Ectodermal cell (in vitro differentiated cells): ENCODE measurements around the gene LRRN4.

Source experiments
- H3K27ac ChIP-seq: 2 replicates; pipeline ENCODE4 v1.7.0; 2013; ENCODE audit warnings: mild to moderate bottlenecking, low read depth, low read length; ENCODE audit not compliant: insufficient read depth, poor library complexity, severe bottlenecking
- H3K27me3 ChIP-seq: 2 replicates; pipeline ENCODE4 v1.7.0; 2013; ENCODE audit warnings: mild to moderate bottlenecking, low read length; ENCODE audit not compliant: insufficient read depth, control insufficient read depth, poor library complexity, severe bottlenecking
- H3K36me3 ChIP-seq: one replicate; pipeline ENCODE4 v1.7.0; 2013; ENCODE audit warnings: low read length; ENCODE audit not compliant: control insufficient read depth, insufficient read depth
- H3K4me1 ChIP-seq: one replicate; pipeline ENCODE4 v1.7.0; 2013; ENCODE audit warnings: low read length; ENCODE audit not compliant: control insufficient read depth, insufficient read depth
- H3K4me3 ChIP-seq: 2 replicates; pipeline ENCODE4 v1.7.0; 2013; ENCODE audit warnings: low read depth, low read length, control low read depth; ENCODE audit not compliant: insufficient read depth
- H3K9me3 ChIP-seq: 2 replicates; pipeline ENCODE4 v1.7.0; 2013; ENCODE audit warnings: mild to moderate bottlenecking, low read length, moderate library complexity; ENCODE audit not compliant: control insufficient read depth
- WGBS, 2 experiments: methylation state at CpG; one replicate each; pipeline ENCODE4 v1.1.7; 2013; ENCODE audit warnings: missing lambda C conversion rate in 2 of 2; 5-methylcytosine and 5-hydroxymethylcytosine counted together

The LRRN4 gene

GRCh38 chr20:6083926-6084325 is 30.1 kb upstream of the LRRN4 start:
- H3K36me3 ChIP-seq, result no peaks in the 10 kb centered on the region
- no peaks in the 10 kb centered on the region for H3K4me1 ChIP-seq
- no peaks in the 10 kb centered on the region for H3K9me3 ChIP-seq
- H3K27ac ChIP-seq, result no peak overlapping the region
- no peaks in the 10 kb centered on the region for H3K27me3 ChIP-seq
- WGBS, 2 experiments, result 87 to 90% methylated on average over 9 of the region's 9 CpGs
- H3K4me3 ChIP-seq, result no peak overlapping the region

DNA sequence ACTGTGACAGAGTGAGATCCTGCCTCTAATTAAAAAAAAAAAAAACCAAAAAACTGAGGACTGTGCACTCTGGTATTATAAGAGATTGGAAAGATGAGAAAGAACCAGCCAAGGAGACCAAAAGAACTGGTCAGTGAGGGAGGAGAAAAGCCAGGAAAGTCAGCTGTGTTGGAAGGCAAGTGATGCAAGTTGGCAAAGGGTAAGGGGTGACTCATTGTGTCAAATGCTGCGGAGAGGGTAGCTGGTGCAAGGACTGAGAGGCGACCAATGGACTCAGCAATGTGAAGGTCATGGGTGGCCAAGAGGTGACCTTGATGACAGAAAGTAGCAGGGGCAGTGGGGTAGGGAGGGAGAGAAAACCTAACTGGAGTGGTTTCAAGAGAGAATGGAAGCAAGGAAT is 27.4 kb upstream of the LRRN4 start:
- WGBS, 2 experiments, result 92% methylated on average over 2 of the region's 2 CpGs
- Histone ChIP-seq H3K36me3 (no peaks in the 10 kb centered on the region), H3K4me1 (no peaks in the 10 kb centered on the region), H3K9me3 (no peaks in the 10 kb centered on the region), H3K27ac (no peak overlapping the region), H3K4me3 (no peak overlapping the region), H3K27me3 (no peaks in the 10 kb centered on the region)

DNA sequence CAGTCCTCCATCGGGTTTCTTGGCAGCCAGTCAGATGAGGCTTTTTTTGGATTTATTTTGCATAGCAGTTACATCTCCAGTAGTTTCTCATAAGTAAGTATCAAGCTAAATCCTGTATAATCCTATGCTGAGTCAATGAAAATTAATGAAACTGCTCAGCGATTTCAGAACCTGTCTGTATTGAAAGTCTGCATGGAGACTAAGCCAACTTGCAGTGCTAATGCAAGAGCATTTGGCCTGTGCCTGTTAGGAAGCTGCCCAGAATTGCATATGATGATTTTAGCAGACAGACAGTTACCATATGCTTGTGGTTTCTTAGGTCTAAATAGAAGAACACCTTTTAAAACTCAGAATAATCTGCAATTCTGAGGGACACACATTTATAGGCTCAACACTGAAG is 25.2 kb upstream of the LRRN4 start:
- Histone ChIP-seq H3K9me3 (no peaks in the 10 kb centered on the region), H3K27me3 (no peaks in the 10 kb centered on the region), H3K27ac (no peak overlapping the region), H3K4me3 (no peak overlapping the region), H3K4me1 (no peaks in the 10 kb centered on the region), H3K36me3 (no peaks in the 10 kb centered on the region)
- 90 to 93% methylated on average over 2 of the region's 2 CpGs for WGBS, 2 experiments

GRCh38 chr20:6075428-6076219 is 21.8 kb upstream of the LRRN4 start:
- WGBS, 2 experiments, result 85 to 89% methylated on average over 8 of the region's 8 CpGs

DNA sequence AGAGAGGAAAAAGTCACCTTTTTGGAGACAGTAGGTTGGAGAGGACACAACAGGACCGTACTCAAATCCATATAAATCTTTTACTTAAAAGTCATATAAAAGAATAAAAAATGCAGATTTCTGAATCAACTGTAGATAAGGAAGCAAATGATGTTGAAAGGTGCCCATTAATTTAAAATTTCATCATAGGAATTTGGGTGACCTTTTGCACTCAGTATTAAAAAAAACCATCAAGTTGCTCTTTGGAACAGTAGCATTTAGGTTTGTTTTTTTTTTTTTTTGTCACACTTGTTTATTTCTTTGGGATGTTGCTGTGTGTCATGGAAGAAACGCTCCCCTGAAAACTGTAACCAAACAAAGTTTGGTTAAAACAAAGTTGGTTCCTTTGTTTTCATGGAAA is 20.9 kb upstream of the LRRN4 start:
- H3K4me3 ChIP-seq, result no peak overlapping the region
- no peak overlapping the region for H3K27ac ChIP-seq
- H3K4me1 ChIP-seq, result no peaks in the 10 kb centered on the region
- no peaks in the 10 kb centered on the region for H3K27me3 ChIP-seq
- 93 to 100% methylated on average over 1 of the region's 2 CpGs for WGBS, 2 experiments
- H3K36me3 ChIP-seq, result no peaks in the 10 kb centered on the region
- no peaks in the 10 kb centered on the region for H3K9me3 ChIP-seq

More at GRCh38 chr20:6075428-6076219, 21.8 kb upstream of the LRRN4 start:
- H3K36me3 ChIP-seq, result no peaks in the 10 kb centered on the region
- no peak overlapping the region for H3K27ac ChIP-seq
- H3K4me3 ChIP-seq, result no peak overlapping the region
- H3K9me3 ChIP-seq, result no peaks in the 10 kb centered on the region
- no peaks in the 10 kb centered on the region for H3K4me1 ChIP-seq
- H3K27me3 ChIP-seq, result no peaks in the 10 kb centered on the region

- Histone ChIP-seq H3K27me3 (no peaks in the 10 kb centered on the region), H3K4me3 (no peak overlapping the region), H3K9me3 (no peaks in the 10 kb centered on the region), H3K4me1 (no peaks in the 10 kb centered on the region), H3K36me3 (no peaks in the 10 kb centered on the region), H3K27ac (no peak overlapping the region)
- 88 to 90% methylated on average over 2 of the region's 2 CpGs for WGBS, 2 experiments
These were observed 20.3 kb upstream of the LRRN4 start for GRCh38 chr20:6074145-6074561.

GRCh38 chr20:6070829-6071695 is 17.2 kb upstream of the LRRN4 start:
- Histone ChIP-seq H3K27me3 (no peaks in the 10 kb centered on the region), H3K4me1 (no peaks in the 10 kb centered on the region), H3K9me3 (no peaks in the 10 kb centered on the region), H3K36me3 (no peaks in the 10 kb centered on the region), H3K4me3 (no peak overlapping the region), H3K27ac (no peak overlapping the region)
- WGBS, 2 experiments, result 94 to 97% methylated on average over 6 of the region's 6 CpGs

DNA sequence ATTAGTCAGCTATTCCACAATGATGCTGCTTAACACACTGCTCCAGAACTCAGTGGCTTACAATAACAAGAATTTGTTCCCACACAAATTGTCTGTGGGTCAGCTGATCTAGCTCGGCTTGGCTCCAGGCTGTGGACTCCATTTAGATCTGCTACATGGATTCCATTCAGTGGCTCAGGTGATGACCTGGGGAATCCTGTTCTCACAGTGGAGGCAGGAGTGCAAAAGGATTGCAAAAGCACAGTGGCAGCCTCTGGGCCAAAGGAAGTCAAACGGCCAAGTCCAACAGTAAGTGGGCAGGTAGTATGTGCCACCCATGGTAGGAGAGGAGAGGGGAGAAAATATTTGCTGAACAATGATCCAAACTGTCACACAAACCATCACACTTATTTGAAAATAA is 15.8 kb upstream of the LRRN4 start:
- 96 to 97% methylated on average over 2 of the region's 2 CpGs for WGBS, 2 experiments
- H3K27me3 ChIP-seq, result no peaks in the 10 kb centered on the region
- no peak overlapping the region for H3K27ac ChIP-seq
- no peaks in the 10 kb centered on the region for H3K36me3 ChIP-seq
- no peaks in the 10 kb centered on the region for H3K4me1 ChIP-seq
- no peaks in the 10 kb centered on the region for H3K9me3 ChIP-seq
- H3K4me3 ChIP-seq, result no peak overlapping the region

DNA sequence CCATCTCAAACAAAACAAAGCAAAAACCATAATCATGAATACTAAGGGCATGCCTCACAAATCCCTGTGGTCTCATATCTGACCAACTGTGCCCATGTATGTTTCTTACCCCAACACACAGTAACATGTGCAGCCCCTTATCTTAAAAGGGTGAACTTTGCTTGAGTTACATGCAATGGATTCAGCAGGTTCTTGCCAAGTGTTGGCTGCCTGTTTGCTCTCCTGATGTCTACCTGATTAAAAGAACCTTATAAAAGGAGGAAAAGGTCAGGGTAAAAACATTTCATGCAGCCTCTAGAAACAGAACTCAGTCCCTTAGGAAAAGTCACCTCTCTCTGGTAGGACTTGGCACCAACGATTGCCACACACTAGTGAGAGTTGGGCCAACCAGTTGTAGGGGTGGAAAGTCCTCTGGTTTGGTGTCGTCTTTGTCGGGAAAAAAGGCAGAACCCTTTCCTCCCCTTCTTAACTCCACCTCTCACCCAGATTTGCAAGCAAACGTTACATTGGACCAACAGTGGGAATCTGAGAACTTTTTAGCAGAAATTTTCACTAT is 14.0 kb upstream of the LRRN4 start:
- 91 to 93% methylated on average over 4 of the region's 4 CpGs for WGBS, 2 experiments
- no peaks in the 10 kb centered on the region for H3K27me3 ChIP-seq
- H3K36me3 ChIP-seq, result no peaks in the 10 kb centered on the region
- H3K27ac ChIP-seq, result no peak overlapping the region
- H3K4me1 ChIP-seq, result no peaks in the 10 kb centered on the region
- no peak overlapping the region for H3K4me3 ChIP-seq
- H3K9me3 ChIP-seq, result no peaks in the 10 kb centered on the region

DNA sequence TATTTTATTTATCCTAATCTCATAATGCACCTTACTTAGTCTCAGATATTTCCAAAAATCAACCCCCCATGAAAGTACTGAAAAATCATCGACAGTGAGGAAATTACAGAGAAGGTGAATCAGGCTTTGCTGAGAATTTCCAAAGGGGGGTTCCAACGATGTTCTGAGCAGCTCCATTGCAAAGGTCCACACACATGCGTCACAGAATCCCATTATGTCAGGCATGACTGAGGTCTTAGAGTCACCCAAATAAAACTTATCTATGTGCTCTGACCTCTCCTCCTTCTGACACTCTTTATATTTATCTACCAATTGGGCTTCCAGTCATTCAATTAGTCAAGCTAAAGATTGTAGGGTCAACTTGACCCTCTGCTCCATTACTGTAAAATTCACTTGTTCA is 12.7 kb upstream of the LRRN4 start:
- H3K36me3 ChIP-seq, result no peaks in the 10 kb centered on the region
- no peaks in the 10 kb centered on the region for H3K27me3 ChIP-seq
- no peak overlapping the region for H3K27ac ChIP-seq
- H3K9me3 ChIP-seq, result no peaks in the 10 kb centered on the region
- H3K4me3 ChIP-seq, result no peak overlapping the region
- WGBS, 2 experiments, result 93 to 95% methylated on average over 3 of the region's 3 CpGs
- no peaks in the 10 kb centered on the region for H3K4me1 ChIP-seq
